GM21390 (cell line): ENCODE measurements around the gene CEP104.
A peak's percentile ranks its signal among the peaks of the same experiment; 100 is the strongest.
"Not testable (repeated sequence)": the region's sequence is repeated elsewhere in the genome, so short reads cannot be mapped to it uniquely, and the experiment has no call there.

ENCODE experiments used
- ATAC-seq: cut with Tn5 transposase; IDR thresholded peaks from one replicate; pipeline ENCODE4 v1.9.1; 2021; ENCODE audit not compliant: unreplicated experiment

The CEP104 gene

GRCh38 chr1:3803905-3804626 is 52.9 kb downstream of the CEP104 start:
- ATAC-seq = no peak

GRCh38 chr1:3800795-3801194 is 56.2 kb downstream of the CEP104 start:
- not testable (repeated sequence) for ATAC-seq

GRCh38 chr1:3799976-3800685 is 56.9 kb downstream of the CEP104 start:
- no peak for ATAC-seq

GRCh38 chr1:3796215-3797061 is 60.6 kb downstream of the CEP104 start, which contains the start of gene LRRC47:
TSS of gene LRRC47 (minus strand) at chr1:3796498. CDS start at chr1:3796476, 22 bp downstream.
- peak; percentile 97 for ATAC-seq

- ATAC-seq = no peak
Observed at GRCh38 chr1:3795453-3796214, 61.4 kb downstream of the CEP104 start.

GRCh38 chr1:3790952-3791351 is 66.1 kb downstream of the CEP104 start:
- ATAC-seq = no peak

- ATAC-seq = no peak
Observed at GRCh38 chr1:3790500-3790923, 66.5 kb downstream of the CEP104 start.

GRCh38 chr1:3789421-3790300 is 67.3 kb downstream of the CEP104 start:
- ATAC-seq = no peak

GRCh38 chr1:3788756-3789420 is 68.1 kb downstream of the CEP104 start:
- ATAC-seq = no peak

- ATAC-seq = no peak
Observed at GRCh38 chr1:3787745-3788605, 69.0 kb downstream of the CEP104 start.

GRCh38 chr1:3787349-3787715 is 69.7 kb downstream of the CEP104 start:
- ATAC-seq = no peak

- ATAC-seq = no peak
Observed at GRCh38 chr1:3786468-3787348, 70.3 kb downstream of the CEP104 start.

- ATAC-seq = no peak
Observed at GRCh38 chr1:3785456-3786157, 71.4 kb downstream of the CEP104 start.

- ATAC-seq = no peak
Observed at GRCh38 chr1:3785045-3785444, 72.0 kb downstream of the CEP104 start.

GRCh38 chr1:3783651-3784474 is 73.1 kb downstream of the CEP104 start:
- ATAC-seq = no peak

GRCh38 chr1:3780901-3781300 is 76.1 kb downstream of the CEP104 start:
- no peak for ATAC-seq
